Measurements from ENCODE around the gene UBE2QL1. TPM values are rescaled to one million over a fixed set of nuclear protein-coding genes. Genes with fewer than 3 reads are reported as not detected.

UBE2QL1 gene
- total RNA-seq, 4 donors from 2014 or later: 0.37 to 0.96 (median 0.64) TPM; not detected in 1

- Histone ChIP-seq H3K9me3 (no peaks in the 10 kb centered on the region), H3K27ac (peak overlapping the region; percentile 7 to 67 (median 58)), H3K4me1 (no peaks in the 10 kb centered on the region), H3K4me3 (no peak overlapping the region), H3K36me3 (no peaks in the 10 kb centered on the region), H3K27me3 (no peaks in the 10 kb centered on the region)
- DNase-seq: no peak
- intact Hi-C loops (cut with DNase I; ENCODE audit: low total_unique reads) (no loop called here), in situ Hi-C loops (cut with MboI; ENCODE audit: low pct_ligation_motif_present in 1 of 4, low pct_unique_long_range_greater_than_20kb in 1 of 4, low sequenced_read_pairs in 3 of 4) (no loop called here)
- TF ChIP-seq POLR2AphosphoS5 (IDR thresholded peaks at IDR 0.05): no peak
- TF ChIP-seq POLR2A (IDR thresholded peaks at IDR 0.05): no peak
- TF ChIP-seq, protein P1, sequence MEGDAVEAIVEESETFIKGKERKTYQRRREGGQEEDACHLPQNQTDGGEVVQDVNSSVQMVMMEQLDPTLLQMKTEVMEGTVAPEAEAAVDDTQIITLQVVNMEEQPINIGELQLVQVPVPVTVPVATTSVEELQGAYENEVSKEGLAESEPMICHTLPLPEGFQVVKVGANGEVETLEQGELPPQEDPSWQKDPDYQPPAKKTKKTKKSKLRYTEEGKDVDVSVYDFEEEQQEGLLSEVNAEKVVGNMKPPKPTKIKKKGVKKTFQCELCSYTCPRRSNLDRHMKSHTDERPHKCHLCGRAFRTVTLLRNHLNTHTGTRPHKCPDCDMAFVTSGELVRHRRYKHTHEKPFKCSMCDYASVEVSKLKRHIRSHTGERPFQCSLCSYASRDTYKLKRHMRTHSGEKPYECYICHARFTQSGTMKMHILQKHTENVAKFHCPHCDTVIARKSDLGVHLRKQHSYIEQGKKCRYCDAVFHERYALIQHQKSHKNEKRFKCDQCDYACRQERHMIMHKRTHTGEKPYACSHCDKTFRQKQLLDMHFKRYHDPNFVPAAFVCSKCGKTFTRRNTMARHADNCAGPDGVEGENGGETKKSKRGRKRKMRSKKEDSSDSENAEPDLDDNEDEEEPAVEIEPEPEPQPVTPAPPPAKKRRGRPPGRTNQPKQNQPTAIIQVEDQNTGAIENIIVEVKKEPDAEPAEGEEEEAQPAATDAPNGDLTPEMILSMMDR (IDR thresholded peaks at IDR 0.05): no peak
- no peak for TF ChIP-seq EP300 (IDR thresholded peaks at IDR 0.05; ENCODE audit: low read depth)
- 58 to 68% methylated on average over 2 to 6 of the region's 6 CpGs for WGBS, 2 donors (ENCODE audit: low coverage in 1 of 2)
Measured at GRCh38 chr5:6540111-6540827, 91.6 kb downstream of the UBE2QL1 start.

DNA sequence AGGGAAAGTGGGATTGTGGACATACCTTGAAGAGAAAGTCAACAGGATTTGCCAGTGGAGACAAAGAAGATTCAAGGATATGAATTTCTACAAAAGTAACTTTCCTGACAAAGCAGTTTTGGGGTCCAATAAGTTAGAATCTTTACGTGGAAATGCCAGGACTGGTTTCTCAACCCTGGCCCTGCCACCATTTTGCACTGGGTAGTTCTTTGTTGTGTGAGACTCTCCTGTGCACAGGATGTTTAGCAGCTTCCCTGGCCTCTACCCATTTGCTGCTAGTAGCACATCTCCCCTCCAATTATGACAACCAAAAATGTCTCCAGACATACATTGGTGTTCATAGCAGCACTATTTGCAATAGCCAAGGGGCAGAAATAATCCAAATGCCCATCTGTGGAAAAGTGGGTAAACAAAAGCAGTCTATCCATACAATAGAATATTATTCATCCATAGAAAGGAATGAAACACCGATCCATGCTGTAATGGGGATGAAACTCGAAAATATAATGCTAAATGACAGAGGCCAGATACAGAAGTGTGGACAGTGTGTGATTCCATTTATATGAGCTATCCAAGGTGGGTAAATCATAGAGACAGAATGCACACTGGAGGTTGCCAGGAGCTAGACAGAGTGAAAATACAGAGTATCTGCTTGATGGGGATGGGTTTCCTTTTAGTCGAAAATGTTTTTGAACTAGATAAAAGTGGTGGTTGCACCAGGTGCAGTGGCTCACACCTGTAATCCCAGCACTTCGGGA, 92.8 kb downstream of the UBE2QL1 start:
- Histone ChIP-seq H3K27me3 (no peaks in the 10 kb centered on the region), H3K27ac (peak overlapping the region; percentile 12 to 64 (median 50)), H3K4me3 (no peak overlapping the region), H3K9me3 (no peaks in the 10 kb centered on the region), H3K36me3 (no peaks in the 10 kb centered on the region), H3K4me1 (no peaks in the 10 kb centered on the region)
- in situ Hi-C loops (cut with MboI; ENCODE audit: low pct_ligation_motif_present in 1 of 4, low pct_unique_long_range_greater_than_20kb in 1 of 4, low sequenced_read_pairs in 3 of 4) (no loop called here), intact Hi-C loops (cut with DNase I; ENCODE audit: low total_unique reads) (no loop called here)
- no peak for DNase-seq
- 62 to 65% methylated on average over 3 to 5 of the region's 5 CpGs for WGBS, 2 donors (ENCODE audit: low coverage in 1 of 2)
- TF ChIP-seq POLR2AphosphoS5 (IDR thresholded peaks at IDR 0.05) (peak in 1 of 3 donors; percentile 31), POLR2A (IDR thresholded peaks at IDR 0.05) (no peak)

GRCh38 chr5:6542421-6543345, 94.0 kb downstream of the UBE2QL1 start:
- H3K4me3 ChIP-seq: no peak overlapping the region
- H3K9me3 ChIP-seq: no peaks in the 10 kb centered on the region
- no peak for DNase-seq
- H3K36me3 ChIP-seq: no peaks in the 10 kb centered on the region
- intact Hi-C loops (cut with DNase I; ENCODE audit: low total_unique reads) (no loop called here), in situ Hi-C loops (cut with MboI; ENCODE audit: low pct_ligation_motif_present in 1 of 4, low pct_unique_long_range_greater_than_20kb in 1 of 4, low sequenced_read_pairs in 3 of 4) (no loop called here)
- no peaks in the 10 kb centered on the region for H3K4me1 ChIP-seq
- 84 to 92% methylated on average over 4 to 12 of the region's 12 CpGs for WGBS, 2 donors (ENCODE audit: low coverage in 1 of 2)
- H3K27me3 ChIP-seq: no peaks in the 10 kb centered on the region
- TF ChIP-seq, protein P1 (IDR thresholded peaks at IDR 0.05): no peak
- TF ChIP-seq EP300 (IDR thresholded peaks at IDR 0.05; ENCODE audit: low read depth) (no peak), POLR2AphosphoS5 (IDR thresholded peaks at IDR 0.05) (no peak), POLR2A (IDR thresholded peaks at IDR 0.05) (no peak)
- no peak overlapping the region for H3K27ac ChIP-seq

- Histone ChIP-seq H3K9me3 (no peaks in the 10 kb centered on the region), H3K27me3 (no peaks in the 10 kb centered on the region), H3K4me3 (no peak overlapping the region), H3K36me3 (no peaks in the 10 kb centered on the region), H3K4me1 (no peaks in the 10 kb centered on the region), H3K27ac (no peak overlapping the region)
- in situ Hi-C loops (cut with MboI; ENCODE audit: low pct_ligation_motif_present in 1 of 4, low pct_unique_long_range_greater_than_20kb in 1 of 4, low sequenced_read_pairs in 3 of 4): no loop called here
- intact Hi-C loops (cut with DNase I; ENCODE audit: low total_unique reads): no loop called here
- TF ChIP-seq, protein P1 (IDR thresholded peaks at IDR 0.05): no peak
- TF ChIP-seq EP300 (IDR thresholded peaks at IDR 0.05; ENCODE audit: low read depth): no peak
- no peak for DNase-seq
- WGBS, 2 donors (ENCODE audit: low coverage in 1 of 2): 0 to 68% methylated on average over 1 to 6 of the region's 6 CpGs
Measured at GRCh38 chr5:6543346-6543730, 94.7 kb downstream of the UBE2QL1 start.

Measured in transverse colon (tissue), 4 donors.